Epithelial cell of esophagus (primary cell): ENCODE results near the gene KLHL12.
A peak's percentile ranks its signal among the peaks of the same experiment; 100 is the strongest.

Experiments used
- DNase-seq: peaks from one replicate; pipeline ENCODE4 v3.0.0; 2010; ENCODE audit warnings: low read depth
- H3K4me3 ChIP-seq: 2 replicates; pipeline ENCODE4 v1.5.1; 2011; ENCODE audit warnings: mild to moderate bottlenecking, low read length, control low read depth
- TF ChIP-seq, protein P1 (sequence below): IDR thresholded peaks from 2 replicates; pipeline ENCODE4 v1.5.1; 2011; ENCODE audit warnings: low read depth, mild to moderate bottlenecking, low read length, control low read depth, inconsistent platforms; ENCODE audit not compliant: insufficient read depth; ENCODE audit errors: missing control alignments

Gene KLHL12

DNA sequence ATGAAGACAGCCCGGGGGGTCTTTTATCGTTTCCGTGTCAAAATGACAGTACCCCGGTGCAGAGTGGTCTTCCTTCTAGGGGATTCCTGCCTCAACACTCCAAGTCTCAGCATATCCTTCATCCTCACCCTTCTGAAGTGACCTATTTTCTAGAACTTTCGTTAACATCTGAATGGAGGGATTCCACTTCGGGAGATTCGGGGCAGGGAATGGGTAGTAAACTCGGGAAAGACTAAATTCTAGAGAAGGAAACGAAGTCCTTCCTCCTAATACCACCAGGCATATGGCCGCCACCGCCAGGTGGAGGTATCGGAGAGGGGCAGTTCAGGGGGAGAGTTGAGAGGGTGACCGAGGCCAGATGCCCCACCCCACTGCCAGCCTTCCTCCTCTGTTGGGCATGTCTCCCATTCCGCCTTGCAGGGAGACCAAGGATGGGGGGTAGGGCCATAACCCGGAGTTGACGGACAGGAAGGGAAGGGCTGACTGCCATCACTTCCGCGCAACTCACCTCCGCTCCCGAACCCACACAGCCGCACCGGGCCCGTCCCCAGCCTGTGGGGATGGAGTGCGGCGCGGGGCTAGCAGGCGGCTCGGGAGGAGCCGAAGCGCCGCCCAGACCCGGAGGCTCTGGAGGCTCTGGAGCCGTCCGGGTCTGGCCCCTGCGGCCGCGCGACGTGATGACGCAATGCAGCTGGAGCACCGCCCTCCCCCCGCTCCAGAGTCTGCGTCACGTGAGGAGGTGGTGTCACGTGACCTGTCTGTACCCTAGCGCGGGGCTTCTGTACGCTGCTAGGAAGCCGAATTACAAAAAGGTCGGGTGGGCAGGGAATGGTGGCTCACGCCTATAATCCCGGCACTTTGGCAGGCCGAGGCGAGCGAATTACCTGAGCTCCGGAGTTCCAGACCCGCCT is at the start of gene KLHL12:
KLHL12 (minus strand) TSS at position 654 of the 911 bp plus-strand sequence. CDS start 2,072 bp downstream, outside the sequence.
- TF ChIP-seq, protein P1, sequence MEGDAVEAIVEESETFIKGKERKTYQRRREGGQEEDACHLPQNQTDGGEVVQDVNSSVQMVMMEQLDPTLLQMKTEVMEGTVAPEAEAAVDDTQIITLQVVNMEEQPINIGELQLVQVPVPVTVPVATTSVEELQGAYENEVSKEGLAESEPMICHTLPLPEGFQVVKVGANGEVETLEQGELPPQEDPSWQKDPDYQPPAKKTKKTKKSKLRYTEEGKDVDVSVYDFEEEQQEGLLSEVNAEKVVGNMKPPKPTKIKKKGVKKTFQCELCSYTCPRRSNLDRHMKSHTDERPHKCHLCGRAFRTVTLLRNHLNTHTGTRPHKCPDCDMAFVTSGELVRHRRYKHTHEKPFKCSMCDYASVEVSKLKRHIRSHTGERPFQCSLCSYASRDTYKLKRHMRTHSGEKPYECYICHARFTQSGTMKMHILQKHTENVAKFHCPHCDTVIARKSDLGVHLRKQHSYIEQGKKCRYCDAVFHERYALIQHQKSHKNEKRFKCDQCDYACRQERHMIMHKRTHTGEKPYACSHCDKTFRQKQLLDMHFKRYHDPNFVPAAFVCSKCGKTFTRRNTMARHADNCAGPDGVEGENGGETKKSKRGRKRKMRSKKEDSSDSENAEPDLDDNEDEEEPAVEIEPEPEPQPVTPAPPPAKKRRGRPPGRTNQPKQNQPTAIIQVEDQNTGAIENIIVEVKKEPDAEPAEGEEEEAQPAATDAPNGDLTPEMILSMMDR: peak; percentile 81
- peak within 1 kb of the TSS; percentile 95 for H3K4me3 ChIP-seq
- peak; percentile 98 for DNase-seq

DNA sequence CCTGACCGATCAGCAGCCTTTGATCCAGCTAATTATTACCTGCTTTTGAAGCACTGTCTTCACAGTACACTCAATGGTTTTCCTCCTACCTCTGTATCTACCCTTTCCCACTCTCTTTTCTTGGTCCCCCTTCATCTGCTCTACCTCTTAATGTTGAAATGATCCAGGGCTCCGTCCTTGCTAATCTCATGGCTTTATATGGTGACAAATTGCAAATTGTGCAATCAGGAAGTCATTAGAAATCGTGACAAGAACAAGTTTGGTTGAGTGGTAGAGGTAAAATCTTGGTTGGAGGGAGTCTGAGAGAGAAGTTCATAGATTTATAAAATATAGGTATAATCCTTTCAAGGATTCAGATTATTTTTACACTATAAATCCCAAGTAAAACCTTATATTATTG is 49.6 kb upstream of the KLHL12 start:
- no peak overlapping the region for H3K4me3 ChIP-seq
- no peak for DNase-seq
- TF ChIP-seq, protein P1: no peak

DNA sequence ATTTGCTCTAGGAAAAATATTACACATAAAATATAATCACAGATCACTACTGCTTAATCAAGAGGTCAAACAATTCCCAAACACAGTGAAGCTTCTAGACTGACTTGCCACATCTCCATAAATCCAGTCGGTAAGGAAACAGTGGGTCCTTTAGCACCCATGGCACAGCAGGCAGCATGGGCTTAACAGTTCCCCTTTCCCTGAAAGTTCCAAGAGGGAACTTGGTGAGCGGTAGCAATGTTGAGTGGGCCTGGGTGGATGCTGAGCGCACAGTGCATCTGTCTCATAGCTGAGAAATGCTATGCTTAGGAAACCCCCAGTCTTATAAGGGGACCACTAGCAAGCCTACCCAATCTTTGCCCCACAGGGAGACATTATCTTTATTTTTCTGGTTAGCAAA is 47.8 kb upstream of the KLHL12 start:
- TF ChIP-seq, protein P1: no peak
- no peak overlapping the region for H3K4me3 ChIP-seq
- no peak for DNase-seq

DNA sequence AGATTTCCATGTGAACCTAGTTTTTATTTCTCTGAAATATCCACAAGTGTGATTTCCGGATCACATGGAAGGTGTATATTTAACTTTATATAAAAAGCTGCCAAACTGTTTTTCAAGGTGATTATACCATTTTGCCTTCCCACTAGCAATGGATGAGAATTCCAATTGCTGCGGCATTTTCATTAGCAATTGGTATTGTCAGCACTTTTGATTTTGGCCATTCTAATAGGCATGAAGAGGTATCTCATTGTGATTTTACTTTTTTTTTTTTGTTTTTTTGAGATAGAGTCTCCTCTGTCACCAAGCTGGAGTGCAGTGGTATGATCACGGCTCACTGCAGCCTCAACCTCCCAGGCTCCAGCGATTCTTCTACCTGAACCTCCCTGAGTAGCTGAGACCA is 45.0 kb upstream of the KLHL12 start:
- H3K4me3 ChIP-seq: no peak overlapping the region
- no peak for DNase-seq
- TF ChIP-seq, protein P1: no peak

DNA sequence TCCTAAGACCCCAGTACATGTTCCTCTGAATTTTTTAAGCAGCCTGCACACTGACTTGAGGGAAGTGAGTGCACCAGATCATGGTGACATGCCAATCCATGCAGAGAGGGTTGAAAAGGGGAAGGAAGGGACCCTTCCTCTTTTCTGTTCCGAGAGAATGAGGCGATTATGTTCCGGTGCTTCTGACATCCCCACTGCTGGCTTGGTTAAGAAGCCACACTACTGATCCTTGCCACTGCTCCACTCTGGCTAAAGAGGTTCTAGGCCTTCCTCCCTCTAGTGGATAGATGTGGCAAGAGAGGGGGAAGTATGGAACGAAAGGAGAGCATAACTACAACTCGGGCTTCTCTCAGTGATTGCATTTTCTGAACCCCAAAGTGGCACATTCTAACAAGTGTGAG is 41.9 kb upstream of the KLHL12 start:
- DNase-seq: peak; percentile 75
- TF ChIP-seq, protein P1: peak; percentile 91
- H3K4me3 ChIP-seq: no peak overlapping the region

DNA sequence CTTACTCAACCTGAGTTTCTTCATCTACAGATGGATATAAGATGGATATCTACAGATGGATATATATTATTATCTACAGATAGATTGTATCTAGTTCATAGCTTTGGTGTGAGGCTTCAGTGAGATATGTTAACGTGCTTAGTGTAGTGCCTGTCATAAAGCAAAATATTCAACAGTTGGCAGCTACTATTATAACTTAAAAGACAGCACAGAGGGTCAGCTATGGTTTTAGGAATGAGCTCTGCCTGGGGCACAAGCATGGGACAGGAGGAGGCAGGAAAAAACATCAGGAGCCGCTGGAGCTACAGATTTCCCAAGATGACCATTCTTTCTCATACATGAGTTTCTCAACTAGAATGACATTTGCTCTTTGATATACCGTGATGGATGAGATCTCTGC is 41.3 kb upstream of the KLHL12 start:
- no peak overlapping the region for H3K4me3 ChIP-seq
- TF ChIP-seq, protein P1: no peak
- DNase-seq: no peak
